OCI-LY3 (cell line): Measurements from ENCODE around the gene TMEM132D.

ENCODE experiments used
- EZH2phosphoT487 ChIP-seq: fragments of 200-600 bp; shearing (Covaris generic); IDR thresholded peaks from 2 replicates; pipeline ENCODE4 v1.6.1; 2018; ENCODE audit warnings: antibody characterized with exemption, mixed run types, low read depth
- TF ChIP-seq, protein P1 (sequence below): fragments of 200-600, 300-600 bp; sonication (generic); IDR thresholded peaks from 2 replicates; pipeline ENCODE4 v1.5.1; 2014; ENCODE audit warnings: antibody characterized with exemption, low read length, low read depth

DNA sequence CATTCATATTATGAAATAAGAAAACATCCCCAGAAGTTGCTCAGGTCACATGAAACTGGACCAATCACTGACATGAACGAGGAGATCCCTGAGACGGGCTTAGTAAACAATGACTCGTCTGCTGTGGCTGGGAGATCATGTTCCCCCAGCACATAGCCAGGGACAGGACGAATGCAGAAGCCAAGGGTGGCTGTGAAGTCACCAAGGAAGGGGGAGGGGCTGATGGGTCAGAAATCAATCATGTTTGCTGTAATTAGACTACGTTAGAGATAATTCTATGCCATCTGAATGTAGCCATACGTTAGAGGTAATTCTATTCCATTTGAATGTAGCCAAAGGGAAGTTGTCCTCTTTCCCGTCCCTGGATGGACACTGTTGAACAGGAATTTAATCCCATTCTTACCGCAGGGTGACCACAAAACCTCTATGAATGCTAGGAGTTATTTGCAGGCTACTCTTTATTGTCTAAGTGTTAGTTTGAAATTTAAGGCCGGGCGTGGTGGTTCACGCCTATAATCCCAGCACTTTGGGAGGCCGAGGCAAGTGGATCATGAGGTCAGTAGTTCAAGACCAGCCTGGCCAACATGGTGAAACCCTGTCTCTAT is 332.9 kb downstream of the TMEM132D start:
- TF ChIP-seq, protein P1, sequence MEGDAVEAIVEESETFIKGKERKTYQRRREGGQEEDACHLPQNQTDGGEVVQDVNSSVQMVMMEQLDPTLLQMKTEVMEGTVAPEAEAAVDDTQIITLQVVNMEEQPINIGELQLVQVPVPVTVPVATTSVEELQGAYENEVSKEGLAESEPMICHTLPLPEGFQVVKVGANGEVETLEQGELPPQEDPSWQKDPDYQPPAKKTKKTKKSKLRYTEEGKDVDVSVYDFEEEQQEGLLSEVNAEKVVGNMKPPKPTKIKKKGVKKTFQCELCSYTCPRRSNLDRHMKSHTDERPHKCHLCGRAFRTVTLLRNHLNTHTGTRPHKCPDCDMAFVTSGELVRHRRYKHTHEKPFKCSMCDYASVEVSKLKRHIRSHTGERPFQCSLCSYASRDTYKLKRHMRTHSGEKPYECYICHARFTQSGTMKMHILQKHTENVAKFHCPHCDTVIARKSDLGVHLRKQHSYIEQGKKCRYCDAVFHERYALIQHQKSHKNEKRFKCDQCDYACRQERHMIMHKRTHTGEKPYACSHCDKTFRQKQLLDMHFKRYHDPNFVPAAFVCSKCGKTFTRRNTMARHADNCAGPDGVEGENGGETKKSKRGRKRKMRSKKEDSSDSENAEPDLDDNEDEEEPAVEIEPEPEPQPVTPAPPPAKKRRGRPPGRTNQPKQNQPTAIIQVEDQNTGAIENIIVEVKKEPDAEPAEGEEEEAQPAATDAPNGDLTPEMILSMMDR, result no peak
- TF ChIP-seq EZH2phosphoT487, result no peak
